ENCODE data around the gene RNASE11. TPM values are rescaled to one million over a fixed set of nuclear protein-coding genes. Genes with fewer than 3 reads are reported as not detected.

Gene RNASE11
- total and polyA plus RNA-seq, 12 donors, result not detected

GRCh38 chr14:20631023-20631879 is 43.5 kb upstream of the RNASE11 start:
- peak overlapping the region in 9 of 10 donors; percentile 2 to 45 (median 30) for H3K4me3 ChIP-seq
- no peak for TF ChIP-seq CTCF (IDR thresholded peaks at IDR 0.05)
- H3K4me1 ChIP-seq, result peaks cover 0 to 50% (median 25%) of the 10 kb centered on the region in 9 donors
- no peaks in the 10 kb centered on the region for H3K9me3 ChIP-seq
- H3K36me3 ChIP-seq, result no peaks in the 10 kb centered on the region
- ATAC-seq (peak in 6 of 8 donors; percentile 49 to 73 (median 62)), DNase-seq (no peak)
- intact Hi-C loops (cut with DNase I), result loop anchor here in 5 of 10 donors (2.0 to 5.0 kb wide), 2 partner anchors 18 to 51 kb away; partner anchors contain the start of gene RNASE4 (in 5 of the 5)
- 1 to 3% methylated on average over 19 of the region's 19 CpGs for WGBS, 2 donors
- peaks cover 0 to 100% (median 56%) of the 10 kb centered on the region in 7 donors for H3K27me3 ChIP-seq
- H3K27ac ChIP-seq, result no peak overlapping the region

- Histone ChIP-seq H3K27me3 (peaks cover 0 to 100% (median 48%) of the 10 kb centered on the region in 7 donors), H3K4me3 (peak overlapping the region in 9 of 10 donors; percentile 1 to 45 (median 30)), H3K27ac (no peak overlapping the region), H3K9me3 (no peaks in the 10 kb centered on the region), H3K36me3 (no peaks in the 10 kb centered on the region), H3K4me1 (peaks cover 0 to 58% (median 27%) of the 10 kb centered on the region in 9 donors)
- WGBS, 2 donors, result 2 to 5% methylated on average over 23 of the region's 23 CpGs
- DNase-seq (no peak), ATAC-seq (peak in 1 of 8 donors; percentile 6)
- intact Hi-C loops (cut with DNase I), result loop anchor here in 5 of 10 donors (2.0 to 5.0 kb wide), 2 partner anchors 18 to 52 kb away; partner anchors contain the start of gene RNASE4 (in 5 of the 5)
- TF ChIP-seq CTCF (IDR thresholded peaks at IDR 0.05), result no peak
Observed at GRCh38 chr14:20630340-20631022, 42.7 kb upstream of the RNASE11 start.

- peaks cover 0 to 11% (median 0%) of the 10 kb centered on the region in 11 donors for H3K9me3 ChIP-seq
- H3K4me3 ChIP-seq, result no peak overlapping the region
- intact Hi-C loops (cut with DNase I), result loop anchor here in 1 of 10 donors (5.0 kb wide), 1 partner anchor 54 kb away; the partner anchor contains the start of gene RNASE4
- no peak overlapping the region for H3K27ac ChIP-seq
- TF ChIP-seq CTCF (IDR thresholded peaks at IDR 0.05), result no peak
- no peaks in the 10 kb centered on the region for H3K36me3 ChIP-seq
- peaks cover 0 to 77% (median 40%) of the 10 kb centered on the region in 9 donors for H3K4me1 ChIP-seq
- no peak for ATAC-seq
- no peak for DNase-seq
- H3K27me3 ChIP-seq, result peaks cover 0 to 93% (median 34%) of the 10 kb centered on the region in 7 donors
- 38 to 48% methylated on average over 10 of the region's 10 CpGs for WGBS, 2 donors
Observed at GRCh38 chr14:20628063-20628854, 40.5 kb upstream of the RNASE11 start.

Data from heart right ventricle (tissue), 16 donors.